Skeletal muscle satellite cell (primary cell): ENCODE data around the gene CCDC33.

Experiments
- H3K27me3 ChIP-seq: 2 replicates; pipeline ENCODE4 v1.7.0; 2013; ENCODE audit warnings: low read length; ENCODE audit not compliant: control insufficient read depth, insufficient read depth
- H3K36me3 ChIP-seq: 2 replicates; pipeline ENCODE4 v1.7.0; 2013; ENCODE audit warnings: mild to moderate bottlenecking, control low read depth, low read length; ENCODE audit not compliant: insufficient read depth
- H3K4me1 ChIP-seq: 2 replicates; pipeline ENCODE4 v1.7.0; 2013; ENCODE audit warnings: low read length; ENCODE audit not compliant: control insufficient read depth, insufficient read depth
- H3K4me2 ChIP-seq: 2 replicates; pipeline ENCODE4 v1.7.0; 2013; ENCODE audit warnings: mild to moderate bottlenecking, low read length
- H3K4me3 ChIP-seq: 2 replicates; pipeline ENCODE4 v1.7.0; 2013; ENCODE audit warnings: low read length
- H3K9ac ChIP-seq: 2 replicates; pipeline ENCODE4 v1.7.0; 2013; ENCODE audit warnings: mild to moderate bottlenecking, low read depth, low read length, moderate library complexity
- H3K9me3 ChIP-seq: replicated peaks from 2 replicates; pipeline ENCODE4 v1.7.0; 2013; ENCODE audit warnings: mild to moderate bottlenecking, control low read depth, low read length

The CCDC33 gene

DNA sequence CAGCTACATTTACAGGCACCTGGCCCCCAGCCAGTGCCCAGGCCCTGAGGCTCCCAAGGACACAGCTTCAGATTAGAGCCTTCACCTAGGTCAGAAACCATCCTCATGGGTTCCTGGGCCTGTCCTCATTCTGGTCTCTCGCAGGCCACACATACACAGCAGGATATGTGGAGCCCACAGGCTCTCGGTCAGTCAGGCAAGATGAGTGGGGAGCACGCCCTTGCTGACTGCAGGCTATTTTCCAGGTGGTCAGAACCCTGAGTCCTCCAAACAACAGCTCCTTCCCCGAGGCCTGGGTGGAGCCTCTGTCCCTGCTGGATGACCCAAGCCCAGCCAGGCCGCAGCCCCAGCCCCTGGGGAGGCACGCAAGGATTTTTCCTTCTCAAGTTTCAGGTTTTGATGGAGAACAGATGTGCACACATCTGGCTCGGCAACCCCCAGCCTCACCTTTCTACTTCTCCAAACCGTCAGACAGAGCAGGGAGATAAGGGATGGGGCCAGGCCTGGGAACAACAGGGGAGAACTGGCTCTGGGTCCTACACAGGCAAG, 35.2 kb upstream of the CCDC33 start:
- Histone ChIP-seq H3K27me3 (peaks cover 6% of the 10 kb centered on the region), H3K9me3 (no peaks in the 10 kb centered on the region), H3K4me3 (no peak overlapping the region), H3K9ac (no peak overlapping the region), H3K4me2 (peak overlapping the region; percentile 48), H3K4me1 (peaks cover 60% of the 10 kb centered on the region), H3K36me3 (no peaks in the 10 kb centered on the region)

DNA sequence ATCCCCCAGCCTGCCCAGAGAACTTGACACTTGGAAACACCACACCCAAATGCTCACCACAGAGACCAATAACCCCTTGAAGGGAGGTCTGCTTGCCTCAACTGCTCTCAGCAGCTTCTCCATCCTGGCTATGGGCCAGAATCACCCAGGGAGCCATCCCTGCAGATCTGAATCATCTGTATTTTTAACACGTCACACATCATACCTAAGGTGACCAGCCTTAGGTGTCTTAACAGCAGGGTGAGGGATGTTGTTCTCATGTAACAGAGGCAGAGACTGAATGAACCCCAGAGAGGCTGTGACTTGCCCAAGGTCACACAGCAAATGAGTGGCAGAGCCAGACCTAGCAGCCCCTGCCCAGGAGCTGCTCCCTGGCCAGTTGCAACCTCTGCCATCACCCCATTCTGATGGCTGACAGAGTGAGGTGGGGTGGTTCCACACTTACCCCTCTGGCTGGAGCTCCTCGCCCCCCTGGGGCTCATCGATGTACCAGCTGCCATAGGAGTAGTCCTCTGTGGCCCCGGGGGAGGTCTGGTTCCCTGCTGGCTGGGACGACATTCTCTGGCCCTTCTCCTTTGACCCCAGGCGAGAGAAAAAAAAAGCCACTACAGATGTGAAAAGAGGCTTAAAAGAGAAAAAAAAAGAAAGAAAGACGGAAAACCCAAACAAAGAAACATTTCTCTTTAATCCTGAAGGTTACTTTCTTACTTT, 34.3 kb upstream of the CCDC33 start:
- H3K27me3 ChIP-seq: peaks cover 13% of the 10 kb centered on the region
- H3K4me3 ChIP-seq: no peak overlapping the region
- peaks cover 50% of the 10 kb centered on the region for H3K4me1 ChIP-seq

DNA sequence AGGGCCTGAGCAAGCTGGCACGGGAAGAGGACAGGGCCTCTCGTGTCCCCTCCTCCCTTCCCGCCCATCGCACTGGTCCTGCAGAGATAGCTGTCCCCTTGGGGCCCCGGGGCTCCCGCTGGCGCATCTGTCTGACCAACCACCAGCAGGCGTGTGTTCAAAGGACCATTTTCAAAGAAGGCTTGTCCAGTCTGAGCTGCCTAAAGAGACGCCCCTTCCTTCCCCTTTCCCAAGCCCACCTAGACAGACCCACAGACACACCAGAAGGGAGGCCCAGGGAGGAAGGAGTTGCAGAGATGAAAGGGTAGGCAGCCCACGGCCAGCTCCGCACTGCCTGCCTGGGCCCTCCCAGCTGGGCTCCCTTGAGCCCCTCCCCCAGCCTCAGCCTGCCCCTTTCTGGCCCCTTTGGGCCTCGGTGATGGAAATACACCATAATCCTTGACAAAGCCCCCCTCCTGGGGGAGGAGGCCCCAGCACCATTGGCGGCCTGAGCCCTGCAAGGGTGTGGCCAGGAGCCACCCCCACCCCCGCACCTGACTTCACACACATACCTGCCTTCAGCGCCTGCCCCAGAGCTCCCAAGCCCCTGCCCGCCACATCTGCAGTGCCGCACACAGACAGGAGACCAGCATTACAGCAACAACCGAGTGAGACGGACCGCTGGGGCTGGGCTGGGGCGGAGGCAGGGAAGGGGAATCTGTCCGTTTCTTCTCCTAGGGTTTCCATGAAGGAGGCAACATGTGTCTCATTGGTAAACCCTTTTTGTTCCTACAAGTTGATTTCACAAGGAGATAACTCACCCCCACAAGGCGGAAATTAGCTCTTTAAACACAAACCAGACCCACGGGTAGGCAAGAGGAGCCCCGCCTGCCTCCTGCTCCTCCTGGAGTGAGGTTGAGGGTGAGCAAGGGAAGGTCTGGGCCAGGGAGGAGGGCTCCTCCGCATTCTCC, 33.4 kb upstream of the CCDC33 start, which contains the start of gene STRA6:
Gene STRA6 (minus strand): TSS at position 336 of the 950 bp plus-strand sequence. CDS start 520 bp downstream, outside the sequence.
- H3K4me3 ChIP-seq: no peak within 1 kb of the TSS
- H3K9me3 ChIP-seq: no peaks in the 10 kb centered on the region
- peaks cover 42% of the 10 kb centered on the region for H3K4me1 ChIP-seq
- H3K36me3 ChIP-seq: no peaks in the 10 kb centered on the region
- peaks cover 20% of the 10 kb centered on the region for H3K27me3 ChIP-seq
- no peak within 1 kb of the TSS for H3K4me2 ChIP-seq
- no peak within 1 kb of the TSS for H3K9ac ChIP-seq

More for the DNA sequence above, 34.3 kb upstream of the CCDC33 start:
- Histone ChIP-seq H3K9me3 (no peaks in the 10 kb centered on the region), H3K4me2 (no peak overlapping the region), H3K36me3 (no peaks in the 10 kb centered on the region), H3K9ac (no peak overlapping the region)

DNA sequence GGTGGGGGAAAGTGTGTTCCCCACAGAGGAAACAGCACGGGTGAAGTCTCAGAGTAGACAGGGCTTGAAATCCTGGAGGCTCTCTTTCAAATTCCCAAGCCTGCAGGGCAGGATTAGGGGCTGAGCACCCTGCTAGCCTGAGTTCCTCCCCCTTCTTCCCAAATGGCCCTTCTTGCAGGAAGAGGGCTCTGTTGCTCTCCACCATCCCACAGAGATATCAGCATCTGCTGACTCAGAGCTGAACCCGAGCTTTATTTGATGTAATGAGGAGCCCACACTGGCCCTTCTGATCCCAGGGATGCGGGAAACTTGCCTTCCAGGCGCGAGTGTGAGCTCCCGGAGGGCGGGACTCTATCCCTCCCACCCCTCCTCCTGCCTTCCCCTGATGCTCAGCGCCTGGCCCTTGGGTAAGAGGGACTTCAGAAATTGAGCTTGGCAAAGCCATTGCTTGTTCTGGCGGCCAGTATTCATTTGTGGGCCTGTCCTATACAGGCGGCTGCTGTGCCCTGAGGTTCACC, 32.2 kb upstream of the CCDC33 start:
- Histone ChIP-seq H3K27me3 (peaks cover 29% of the 10 kb centered on the region), H3K4me1 (peaks cover 34% of the 10 kb centered on the region), H3K4me2 (peak overlapping the region; percentile 19), H3K36me3 (no peaks in the 10 kb centered on the region), H3K9me3 (no peaks in the 10 kb centered on the region), H3K4me3 (no peak overlapping the region), H3K9ac (no peak overlapping the region)

DNA sequence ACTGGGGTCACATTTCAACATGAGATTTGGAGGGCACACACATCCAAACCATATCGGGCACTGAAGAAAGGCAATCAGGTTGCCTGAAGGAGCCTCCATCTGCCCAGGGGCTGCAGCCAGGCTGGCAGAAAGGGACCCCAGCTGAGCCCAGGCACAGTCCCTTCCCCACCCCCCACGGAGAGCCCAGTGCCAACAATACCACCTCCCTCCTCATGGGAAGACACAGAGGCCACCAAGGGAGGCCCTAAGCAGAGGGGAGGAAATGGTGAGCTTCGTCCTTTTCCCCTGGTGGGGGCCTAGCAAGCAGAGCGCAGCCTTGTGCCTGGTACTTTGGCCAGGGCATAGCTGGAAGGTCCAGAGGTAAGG, 30.6 kb upstream of the CCDC33 start:
- no peak overlapping the region for H3K4me2 ChIP-seq
- peaks cover 29% of the 10 kb centered on the region for H3K27me3 ChIP-seq
- no peak overlapping the region for H3K4me3 ChIP-seq
- no peaks in the 10 kb centered on the region for H3K9me3 ChIP-seq
- H3K36me3 ChIP-seq: no peaks in the 10 kb centered on the region
- peaks cover 31% of the 10 kb centered on the region for H3K4me1 ChIP-seq
- H3K9ac ChIP-seq: no peak overlapping the region

DNA sequence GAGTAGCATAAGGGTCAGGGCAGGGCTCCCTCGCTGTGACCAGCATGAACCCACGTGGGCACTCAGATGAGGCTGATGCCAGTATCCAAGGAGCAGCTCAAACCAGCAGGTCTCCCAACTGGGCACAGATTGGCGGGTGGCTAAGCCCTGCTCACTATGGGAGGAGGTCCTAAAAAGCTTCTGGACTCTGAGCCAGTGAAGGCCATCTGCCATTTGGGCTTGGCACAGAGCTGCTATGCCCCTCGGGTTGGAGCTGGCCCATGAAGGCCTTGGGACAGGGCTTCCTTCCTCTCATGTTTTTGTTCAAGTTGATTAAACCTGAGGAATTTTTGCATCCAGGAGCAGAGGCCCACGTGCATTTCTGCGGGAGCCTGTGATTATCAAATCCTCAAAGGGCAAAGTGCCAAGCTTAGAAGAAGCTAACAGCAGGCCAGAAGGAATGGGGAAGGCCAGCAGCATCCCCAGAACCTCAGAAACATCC, 29.3 kb upstream of the CCDC33 start:
- Histone ChIP-seq H3K4me2 (no peak overlapping the region), H3K9me3 (no peaks in the 10 kb centered on the region), H3K4me1 (peaks cover 18% of the 10 kb centered on the region), H3K36me3 (no peaks in the 10 kb centered on the region), H3K27me3 (peaks cover 29% of the 10 kb centered on the region), H3K9ac (no peak overlapping the region), H3K4me3 (no peak overlapping the region)

DNA sequence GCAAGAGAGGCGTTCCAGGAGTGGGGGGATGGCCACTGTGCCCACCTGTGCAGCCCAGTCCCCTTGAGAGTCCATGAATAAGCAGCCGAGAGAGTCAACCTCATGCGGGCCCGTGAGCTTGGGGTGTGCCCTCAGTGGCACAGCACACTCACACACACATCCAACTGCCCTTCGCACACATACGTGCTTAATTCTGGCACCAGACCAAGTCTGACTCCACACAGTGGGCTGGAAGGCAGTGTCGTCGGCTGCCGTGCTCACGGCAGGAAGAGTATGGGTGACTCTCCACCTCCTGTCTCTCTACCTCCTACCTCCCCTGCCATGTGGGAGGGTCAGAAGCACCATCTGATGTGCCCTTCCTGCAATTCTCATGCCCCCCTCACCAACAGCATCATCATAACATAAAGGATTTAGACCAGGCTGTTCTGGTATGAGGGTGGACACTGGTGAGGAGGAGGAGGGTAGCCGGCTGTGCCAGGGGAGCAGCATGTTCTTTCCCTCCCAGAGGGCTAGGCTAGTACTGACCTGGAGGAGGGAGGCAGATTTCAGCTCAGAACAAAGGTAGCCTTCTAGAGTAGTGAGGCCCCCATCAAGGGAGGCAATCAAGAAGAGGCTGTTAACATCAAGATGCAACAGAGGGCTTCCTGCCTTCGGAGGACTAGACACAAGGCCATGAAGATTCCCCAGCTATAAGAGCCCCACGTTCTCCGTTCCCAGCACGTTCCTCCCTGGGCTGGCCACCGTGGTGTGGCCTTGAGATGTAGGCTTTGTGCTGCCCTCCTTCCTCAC, 28.3 kb upstream of the CCDC33 start:
- Histone ChIP-seq H3K4me3 (no peak overlapping the region), H3K9ac (no peak overlapping the region), H3K4me2 (no peak overlapping the region), H3K4me1 (peaks cover 14% of the 10 kb centered on the region), H3K9me3 (no peaks in the 10 kb centered on the region), H3K27me3 (peaks cover 29% of the 10 kb centered on the region), H3K36me3 (no peaks in the 10 kb centered on the region)

DNA sequence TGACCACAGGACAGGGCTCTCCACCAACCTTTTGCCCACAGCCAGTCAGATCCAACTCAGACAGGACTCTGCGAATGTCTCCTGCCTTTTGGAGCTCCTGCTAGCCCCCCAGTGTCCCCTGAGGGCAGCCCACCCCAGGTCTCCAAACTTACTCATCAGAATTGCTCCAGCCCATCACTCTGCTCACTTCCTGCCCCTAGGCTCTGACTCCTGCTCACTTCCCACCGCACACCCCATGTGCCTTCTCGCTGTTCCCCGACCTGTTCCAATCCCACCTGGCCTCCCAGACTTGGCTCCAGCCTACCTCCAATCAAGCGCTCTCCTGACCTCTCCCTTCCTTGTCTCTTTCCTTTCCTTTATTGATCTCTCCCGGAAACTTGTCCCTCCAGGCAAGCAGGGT, 27.6 kb upstream of the CCDC33 start:
- no peaks in the 10 kb centered on the region for H3K9me3 ChIP-seq
- no peak overlapping the region for H3K4me2 ChIP-seq
- H3K4me1 ChIP-seq: peaks cover 14% of the 10 kb centered on the region
- H3K4me3 ChIP-seq: no peak overlapping the region
- H3K9ac ChIP-seq: no peak overlapping the region
- peaks cover 29% of the 10 kb centered on the region for H3K27me3 ChIP-seq
- H3K36me3 ChIP-seq: no peaks in the 10 kb centered on the region

DNA sequence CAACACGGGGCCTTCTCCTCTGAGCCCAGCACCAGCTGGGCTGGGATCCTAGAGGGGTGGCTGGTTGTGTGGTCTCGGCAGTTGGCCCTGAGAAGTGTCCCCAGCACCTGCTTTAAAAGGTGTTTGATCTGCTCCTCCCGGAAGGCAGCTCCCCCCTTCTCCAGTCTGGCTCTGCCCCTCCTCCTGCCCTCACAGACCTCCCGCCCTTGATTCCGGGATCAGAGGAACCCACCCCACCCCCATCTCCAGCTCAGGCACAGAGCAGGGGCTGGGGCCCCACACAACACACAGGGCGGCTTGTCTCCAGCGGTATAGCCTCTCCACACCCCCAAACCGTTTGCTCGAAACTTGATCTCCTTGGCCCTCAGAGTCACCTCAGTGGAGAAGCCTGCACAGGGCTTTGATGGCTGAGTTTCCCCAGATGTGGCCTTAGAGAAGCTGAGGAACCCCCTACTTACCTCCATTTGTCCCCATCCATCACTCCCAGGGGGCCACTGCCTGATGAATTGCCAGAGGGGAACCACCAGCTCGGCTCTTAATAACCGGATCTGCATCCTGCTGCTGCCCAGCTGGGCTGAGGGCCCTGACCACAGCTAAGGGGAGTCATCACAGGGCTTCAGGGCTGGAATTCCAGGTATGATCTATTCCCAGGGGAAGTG, 27.1 kb upstream of the CCDC33 start:
- peaks cover 9% of the 10 kb centered on the region for H3K4me1 ChIP-seq
- no peak overlapping the region for H3K9ac ChIP-seq
- H3K4me3 ChIP-seq: no peak overlapping the region
- no peaks in the 10 kb centered on the region for H3K36me3 ChIP-seq
- H3K9me3 ChIP-seq: no peaks in the 10 kb centered on the region
- H3K4me2 ChIP-seq: no peak overlapping the region
- peaks cover 29% of the 10 kb centered on the region for H3K27me3 ChIP-seq

DNA sequence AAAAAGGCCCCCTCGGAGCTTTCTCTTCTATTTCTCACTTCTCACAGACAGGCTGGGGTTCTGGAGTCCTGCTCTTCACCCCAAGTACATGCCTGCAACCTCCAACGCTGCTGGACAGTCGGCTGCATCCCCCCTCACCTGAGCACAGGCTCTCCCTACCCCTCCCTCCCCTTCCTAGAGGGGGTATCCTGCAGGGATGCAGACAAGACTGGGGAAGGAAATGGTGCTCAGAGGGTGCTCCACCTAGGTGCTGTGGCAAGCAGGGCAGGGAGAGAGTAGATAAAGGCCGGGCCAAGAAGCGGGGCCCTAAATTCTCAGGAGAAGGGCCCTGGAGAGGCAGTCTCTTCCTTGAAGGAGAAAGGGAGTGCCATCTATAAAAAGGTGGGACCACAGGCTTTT, 26.6 kb upstream of the CCDC33 start:
- Histone ChIP-seq H3K27me3 (peaks cover 29% of the 10 kb centered on the region), H3K4me2 (no peak overlapping the region), H3K4me1 (peaks cover 6% of the 10 kb centered on the region), H3K9ac (no peak overlapping the region), H3K36me3 (no peaks in the 10 kb centered on the region), H3K9me3 (no peaks in the 10 kb centered on the region), H3K4me3 (no peak overlapping the region)
